ENCODE data around the gene BIN1.

BIN1 gene

GRCh38 chr2:127081826-127082633 lies 24.9 kb downstream of the BIN1 start:
- Histone ChIP-seq H3K27ac (peak overlapping the region in 18 of 21 experiments; percentile 1 to 93 (median 70)), H3K4me3 (peak overlapping the region in 6 of 7 experiments; percentile 3 to 36 (median 28))

- Histone ChIP-seq H3K27ac (peak overlapping the region in 20 of 21 experiments; percentile 1 to 93 (median 68)), H3K4me3 (peak overlapping the region; percentile 3 to 36 (median 23))
These were observed 25.8 kb downstream of the BIN1 start for GRCh38 chr2:127080938-127081755.

GRCh38 chr2:127080226-127080937 lies 26.6 kb downstream of the BIN1 start:
- Histone ChIP-seq H3K4me3 (peak overlapping the region in 6 of 7 experiments; percentile 15 to 36 (median 28)), H3K27ac (peak overlapping the region in 17 of 21 experiments; percentile 1 to 93 (median 71))

GRCh38 chr2:127079358-127079920 lies 27.5 kb downstream of the BIN1 start:
- Histone ChIP-seq H3K4me3 (no peak overlapping the region), H3K27ac (peak overlapping the region in 8 of 21 experiments; percentile 36 to 93 (median 85))

DNA sequence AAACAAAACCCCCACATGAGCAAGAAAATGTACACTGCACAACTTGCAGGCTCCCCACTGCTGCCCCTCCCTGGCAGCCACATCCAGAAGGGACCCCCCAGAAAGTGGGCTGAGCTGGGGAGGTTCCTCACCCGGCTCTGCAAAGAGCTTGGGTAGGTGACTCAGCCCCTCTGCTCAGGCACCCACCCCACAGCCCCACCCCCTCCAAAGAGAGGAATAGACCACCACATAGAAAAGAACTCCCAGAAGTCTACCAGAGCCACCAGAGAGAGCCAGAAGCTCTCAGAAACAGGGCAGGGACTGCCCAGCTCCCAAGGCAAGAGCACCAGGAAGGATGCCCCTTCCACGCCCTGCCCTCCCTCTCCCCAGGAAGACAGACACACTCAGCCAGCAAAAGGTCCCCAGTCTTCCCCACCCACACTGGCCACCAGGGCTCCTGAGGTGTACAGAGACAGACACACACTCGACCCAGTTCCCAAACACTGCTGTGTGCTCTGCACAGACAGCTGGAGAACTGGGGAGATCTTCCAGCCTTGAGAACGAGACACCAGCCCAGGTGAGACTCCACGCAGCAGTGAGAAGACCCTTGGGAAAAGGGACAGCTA lies 28.2 kb downstream of the BIN1 start:
- Histone ChIP-seq H3K4me3 (no peak overlapping the region), H3K27ac (peak overlapping the region in 5 of 21 experiments; percentile 23 to 87 (median 47))

DNA sequence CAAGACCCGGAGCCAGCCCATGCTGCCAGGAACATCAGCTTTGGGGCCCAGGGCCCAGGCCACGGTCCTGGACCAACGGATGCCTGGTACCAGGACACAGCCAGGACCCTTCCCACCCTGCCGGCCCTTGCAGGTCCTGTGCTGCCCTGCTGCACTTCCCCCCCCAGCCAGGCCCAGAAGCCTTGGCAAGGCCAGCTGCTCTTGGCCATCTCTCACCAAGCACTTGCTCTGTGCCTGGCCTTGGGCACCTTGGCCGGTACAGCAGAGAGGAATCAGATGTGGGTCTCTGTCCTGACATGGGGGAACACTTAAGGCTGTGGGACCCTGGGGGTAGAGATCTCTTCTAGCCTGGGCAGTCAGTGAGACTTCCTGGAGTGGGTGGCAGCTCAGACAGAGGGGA lies 28.9 kb downstream of the BIN1 start:
- H3K4me3 ChIP-seq: no peak overlapping the region

GRCh38 chr2:127076924-127077323 lies 30.0 kb downstream of the BIN1 start:
- H3K27ac ChIP-seq: peak overlapping the region in 5 of 21 experiments; percentile 38 to 85 (median 55)
- no peak overlapping the region for H3K4me3 ChIP-seq

More for the DNA sequence above, 28.9 kb downstream of the BIN1 start:
- H3K27ac ChIP-seq: peak overlapping the region in 6 of 21 experiments; percentile 5 to 85 (median 26)

DNA sequence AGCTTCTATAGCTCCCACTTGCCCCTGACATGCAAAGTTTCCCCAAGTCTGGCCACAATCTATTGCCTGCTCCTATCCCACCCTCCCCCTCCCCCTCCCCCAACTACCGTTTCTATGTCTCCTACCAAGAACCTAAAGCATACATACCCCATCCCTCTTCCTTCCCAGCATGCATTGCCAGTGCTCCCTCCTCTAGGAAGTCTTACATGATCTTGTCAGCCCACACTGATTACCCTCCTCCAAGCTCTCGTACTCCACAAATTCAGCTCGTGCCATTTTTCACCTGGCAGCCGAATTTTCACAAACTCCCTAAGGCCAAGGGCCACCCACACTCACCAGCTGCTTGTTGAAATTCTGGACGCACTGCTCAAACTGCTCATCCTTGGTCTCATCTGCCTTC lies 30.7 kb downstream of the BIN1 start:
- H3K27ac ChIP-seq: peak overlapping the region in 1 of 21 experiments; percentile 85

DNA sequence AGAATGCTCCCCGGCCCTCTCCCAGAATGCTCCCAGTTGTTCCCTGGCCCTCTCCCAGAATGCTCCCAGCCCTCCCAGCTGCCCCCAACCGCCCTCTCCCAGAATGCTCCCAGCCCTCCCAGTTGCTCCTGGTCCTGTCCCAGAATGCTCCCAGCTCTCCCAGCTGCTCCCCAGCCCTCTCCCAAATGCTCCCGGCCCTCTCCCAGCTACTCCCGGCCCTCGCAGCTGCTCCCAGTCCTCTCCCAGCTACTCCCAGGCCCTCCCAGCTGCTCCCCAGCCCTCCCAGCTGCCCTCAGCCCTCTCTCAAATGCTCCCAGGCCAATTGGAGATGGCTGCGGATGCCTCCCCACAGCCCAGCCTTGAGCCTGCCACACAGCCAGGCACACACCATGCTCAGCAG lies 31.1 kb downstream of the BIN1 start:
- Histone ChIP-seq H3K4me3 (no peak overlapping the region), H3K27ac (no peak overlapping the region)

More for the DNA sequence above, 30.7 kb downstream of the BIN1 start:
- no peak overlapping the region for H3K4me3 ChIP-seq

- Histone ChIP-seq H3K27ac (peak overlapping the region in 4 of 21 experiments; percentile 10 to 42 (median 14)), H3K4me3 (no peak overlapping the region)
These were observed 32.0 kb downstream of the BIN1 start for GRCh38 chr2:127074936-127075335.

DNA sequence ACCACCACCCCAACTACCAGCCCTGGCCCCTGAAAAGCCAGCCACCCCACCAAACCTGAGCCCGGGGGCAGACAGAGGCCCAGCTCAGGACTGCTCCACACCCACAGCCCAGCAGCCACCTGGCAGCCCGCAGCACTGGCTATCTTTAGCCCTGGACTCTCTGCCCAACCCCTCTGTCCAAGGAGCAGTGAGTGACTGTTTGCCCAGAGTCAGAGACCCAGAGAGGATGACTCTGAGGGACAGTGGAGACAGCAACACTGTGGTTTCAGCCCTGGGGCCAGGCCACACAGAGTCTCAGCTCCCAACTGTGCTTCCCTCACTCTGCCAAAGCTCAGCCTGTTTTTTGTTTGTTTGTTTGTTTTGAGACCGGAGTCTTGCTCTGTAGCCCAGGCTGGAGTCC lies 32.6 kb downstream of the BIN1 start:
- peak overlapping the region in 6 of 21 experiments; percentile 4 to 42 (median 14) for H3K27ac ChIP-seq
- H3K4me3 ChIP-seq: no peak overlapping the region

DNA sequence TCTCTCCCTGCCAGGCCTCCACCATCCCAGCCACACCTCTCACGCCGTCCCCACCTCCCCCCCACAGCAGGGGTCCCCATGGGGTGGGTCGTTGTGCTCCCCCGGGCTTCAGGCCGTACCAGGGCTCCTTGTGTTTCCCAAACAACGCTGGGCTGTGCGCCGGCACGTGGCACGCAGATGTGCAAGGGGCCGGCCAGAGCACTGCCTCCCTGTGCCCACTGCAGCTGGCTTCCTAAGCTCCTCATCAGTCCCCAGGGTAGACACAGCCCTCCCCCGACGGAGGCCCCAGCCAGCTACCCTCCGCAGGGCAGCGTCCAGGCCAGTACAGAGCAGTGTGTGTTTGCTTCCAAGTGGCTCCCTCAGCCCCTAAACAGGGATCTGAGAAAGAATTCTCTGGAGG lies 34.0 kb downstream of the BIN1 start:
- peak overlapping the region in 2 of 21 experiments; percentile 5 to 6 for H3K27ac ChIP-seq
- no peak overlapping the region for H3K4me3 ChIP-seq

GRCh38 chr2:127072396-127072795 lies 34.6 kb downstream of the BIN1 start:
- Histone ChIP-seq H3K4me3 (no peak overlapping the region), H3K27ac (peak overlapping the region in 2 of 21 experiments; percentile 0 to 5)

DNA sequence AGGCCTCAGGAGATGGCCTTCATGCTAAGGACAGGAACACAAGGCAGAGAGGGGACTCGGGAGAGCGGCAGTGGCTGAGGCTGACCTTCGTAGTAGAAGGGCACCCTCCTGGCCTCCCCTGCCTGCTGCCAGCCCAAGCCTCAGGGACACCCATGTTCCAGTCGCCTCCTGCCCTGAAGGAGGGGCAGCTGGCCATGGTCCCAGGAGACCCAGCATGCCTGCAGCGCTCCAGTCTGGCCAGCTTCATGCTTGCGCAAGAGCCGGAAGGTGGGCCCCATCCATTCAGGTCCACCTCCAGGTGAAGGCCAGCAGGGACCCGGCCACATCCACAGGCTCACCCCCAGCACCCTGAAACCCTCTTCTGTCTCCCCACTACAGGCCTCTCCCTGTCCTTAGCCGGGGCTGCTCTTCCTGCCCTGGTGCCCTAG lies 35.0 kb downstream of the BIN1 start:
- Histone ChIP-seq H3K4me3 (no peak overlapping the region), H3K27ac (peak overlapping the region in 1 of 21 experiments; percentile 0)

DNA sequence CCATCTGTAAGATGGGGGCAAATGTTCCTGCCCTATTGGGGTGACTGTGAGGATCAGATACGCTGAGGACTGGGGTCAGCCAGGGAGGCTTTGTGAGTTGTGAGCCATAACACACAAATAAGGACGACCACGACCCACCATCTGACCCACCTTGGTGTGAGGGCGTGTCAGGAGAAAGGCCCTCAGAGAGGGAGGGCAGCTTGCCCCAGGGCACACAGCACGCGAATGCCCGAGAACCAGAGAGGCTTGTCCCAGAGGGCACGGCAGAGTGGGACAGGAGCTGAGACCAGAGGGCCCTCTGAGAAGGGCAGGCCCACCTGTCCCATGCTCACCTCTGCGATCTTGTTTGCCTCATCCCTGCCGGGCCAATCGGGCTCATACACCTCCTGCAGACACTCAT lies 36.7 kb downstream of the BIN1 start:
- Histone ChIP-seq H3K4me3 (no peak overlapping the region), H3K27ac (no peak overlapping the region)

GRCh38 chr2:127069536-127069935 lies 37.4 kb downstream of the BIN1 start:
- H3K4me3 ChIP-seq: no peak overlapping the region
- no peak overlapping the region for H3K27ac ChIP-seq

DNA sequence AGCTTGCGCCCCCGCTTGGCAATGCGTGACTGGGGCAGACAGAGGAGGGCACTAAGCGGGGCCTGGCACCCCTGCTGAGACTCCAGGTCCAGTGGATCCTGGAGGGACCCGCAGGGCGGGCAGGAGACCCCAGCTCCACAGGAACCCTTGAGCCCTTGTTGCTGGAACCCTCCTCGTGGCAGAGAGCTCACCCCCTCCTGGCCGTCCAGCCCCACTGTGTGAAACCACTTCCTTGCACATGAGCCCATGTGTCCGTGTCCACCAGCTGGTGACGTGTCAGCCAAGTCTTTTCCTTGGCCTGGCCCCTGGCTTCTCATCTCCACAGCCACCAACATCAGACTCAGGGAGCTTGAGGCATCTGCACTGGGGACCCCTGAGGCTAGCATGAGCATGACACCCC lies 38.0 kb downstream of the BIN1 start:
- H3K4me3 ChIP-seq: no peak overlapping the region
- H3K27ac ChIP-seq: peak overlapping the region in 1 of 21 experiments; percentile 15

DNA sequence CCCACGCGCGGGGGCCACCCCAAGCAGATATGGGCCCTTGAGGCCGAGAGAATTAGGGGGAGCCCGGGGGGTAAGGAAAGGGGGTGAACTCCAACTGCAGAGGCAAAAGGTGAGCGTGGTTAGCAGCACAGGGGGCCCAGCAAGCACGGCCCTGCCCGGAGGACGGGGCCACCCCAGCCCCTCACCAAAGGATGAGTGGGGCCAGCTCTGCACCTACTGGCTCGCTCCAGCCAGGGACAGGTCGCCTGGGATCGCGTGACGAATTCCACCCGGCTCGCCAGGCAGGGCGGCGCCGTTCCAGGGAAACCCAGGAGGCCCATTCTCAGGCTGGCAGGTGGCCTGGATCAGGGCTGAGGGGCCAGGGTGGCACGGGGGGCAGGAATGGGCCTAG lies 38.6 kb downstream of the BIN1 start:
- Histone ChIP-seq H3K27ac (peak overlapping the region in 2 of 21 experiments; percentile 15 to 84), H3K4me3 (no peak overlapping the region)

All from skin epidermis (tissue), 12 donors.